Activated naive CD8-positive, alpha-beta T cell treated with anti-CD3 and anti-CD28 coated beads, Interleukin-2, amount 50 U/mL, for 16 hours (primary cell): ENCODE data around the gene CMSS1.

Experiments
- DNase-seq: peaks from one replicate; pipeline ENCODE4 v3.0.0-alpha.2; 2020; ENCODE audit warnings: low read depth, low spot score

The CMSS1 gene

GRCh38 chr3:99997293-99997692 is 179.6 kb downstream of the CMSS1 start:
- DNase-seq, result no peak

- DNase-seq, result no peak
Observed at GRCh38 chr3:99999536-99999935, 181.9 kb downstream of the CMSS1 start.

GRCh38 chr3:100001083-100001482 is 183.4 kb downstream of the CMSS1 start:
- no peak for DNase-seq

GRCh38 chr3:100001526-100002270 is 184.0 kb downstream of the CMSS1 start:
- no peak for DNase-seq

GRCh38 chr3:100002599-100003350 is 185.1 kb downstream of the CMSS1 start:
- DNase-seq, result no peak

- no peak for DNase-seq
Observed at GRCh38 chr3:100003609-100004503, 186.2 kb downstream of the CMSS1 start.

GRCh38 chr3:100004931-100005330 is 187.3 kb downstream of the CMSS1 start:
- no peak for DNase-seq

- DNase-seq, result no peak
Observed at GRCh38 chr3:100005665-100006393, 188.2 kb downstream of the CMSS1 start.

GRCh38 chr3:100006570-100007271 is 189.1 kb downstream of the CMSS1 start:
- DNase-seq, result no peak

GRCh38 chr3:100007313-100007712 is 189.7 kb downstream of the CMSS1 start:
- DNase-seq, result no peak

GRCh38 chr3:100008081-100008698 is 190.5 kb downstream of the CMSS1 start:
- DNase-seq, result no peak

- DNase-seq, result no peak
Observed at GRCh38 chr3:100009276-100010086, 191.8 kb downstream of the CMSS1 start.

- no peak for DNase-seq
Observed at GRCh38 chr3:100010087-100010417, 192.4 kb downstream of the CMSS1 start.

- no peak for DNase-seq
Observed at GRCh38 chr3:100018806-100019205, 201.1 kb downstream of the CMSS1 start.

GRCh38 chr3:100019719-100020118 is 202.1 kb downstream of the CMSS1 start:
- DNase-seq, result no peak

GRCh38 chr3:100020876-100021644 is 203.4 kb downstream of the CMSS1 start:
- DNase-seq, result no peak

- DNase-seq, result no peak
Observed at GRCh38 chr3:100022506-100022905, 204.8 kb downstream of the CMSS1 start.

- DNase-seq, result no peak
Observed at GRCh38 chr3:100023150-100023549, 205.5 kb downstream of the CMSS1 start.

- no peak for DNase-seq
Observed at GRCh38 chr3:100023595-100023994, 205.9 kb downstream of the CMSS1 start.
